WTC11 (cell line): ENCODE measurements around the gene EXOC3L4. TPM values are rescaled to one million over a fixed set of nuclear protein-coding genes. Genes with fewer than 3 reads are reported as not detected.
A peak's percentile ranks its signal among the peaks of the same experiment; 100 is the strongest.

Experiments used
- ATAC-seq: fragments of 200-7000 bp; cut with Tn5 transposase; 2 replicates; pipeline ENCODE4 v1.10.0; 2021; ENCODE audit warnings: mild to moderate bottlenecking, moderate library complexity
- CTCF ChIA-PET: fragments of 300-600 bp; sonication (Branson Sonifier 250); formaldehyde crosslinking; loops from one replicate; lab custom pipeline; 2021; ENCODE audit warnings: antibody characterized with exemption; lab: Charles Lee
- POLR2A ChIA-PET: fragments of 350-600 bp; sonication (Branson Sonifier 250); formaldehyde crosslinking; loops from one replicate; lab custom pipeline; 2021; ENCODE audit warnings: antibody characterized with exemption; lab: Charles Lee
- DNase-seq: peaks from one replicate; pipeline ENCODE4 v3.0.0; 2021; ENCODE audit warnings: low spot score
- H3K27ac Mint-ChIP-seq: 2 replicates; pipeline ENCODE4 v1.8.0; 2021; ENCODE audit warnings: mixed read lengths
- H3K27me3 Mint-ChIP-seq: 2 replicates; pipeline ENCODE4 v1.8.0; 2021; ENCODE audit warnings: low read depth, mild to moderate bottlenecking, moderate library complexity, mixed read lengths
- H3K36me3 Mint-ChIP-seq: 2 replicates; pipeline ENCODE4 v1.8.0; 2021; ENCODE audit warnings: mixed read lengths
- H3K4me1 Mint-ChIP-seq: 2 replicates; pipeline ENCODE4 v1.8.0; 2022; ENCODE audit warnings: mixed read lengths
- H3K4me3 Mint-ChIP-seq: 2 replicates; pipeline ENCODE4 v1.8.0; 2021; ENCODE audit warnings: mild to moderate bottlenecking, moderate library complexity, mixed read lengths
- H3K9me3 Mint-ChIP-seq: 2 replicates; pipeline ENCODE4 v1.8.0; 2021; ENCODE audit warnings: mixed read lengths
- ATF1 ChIP-seq: sonication (generic); formaldehyde crosslinking; IDR thresholded peaks from 2 replicates; pipeline ENCODE4 v1.8.1; 2023; ENCODE audit warnings: mild to moderate bottlenecking, moderate library complexity, missing genetic modification reagents
- CREB1 ChIP-seq: sonication (generic); formaldehyde crosslinking; IDR thresholded peaks from 2 replicates; pipeline ENCODE4 v1.8.0; 2023; ENCODE audit warnings: mild to moderate bottlenecking, missing genetic modification reagents
- GTF2I ChIP-seq: fragments of 250-450 bp; sonication (Bioruptor Pico); conservative IDR thresholded peaks from 2 replicates; pipeline ENCODE4 v1.4.0; 2021; ENCODE audit warnings: mild to moderate bottlenecking
- KAT7 ChIP-seq: sonication (generic); formaldehyde crosslinking; IDR thresholded peaks from 2 replicates; pipeline ENCODE4 v1.8.1; 2023; ENCODE audit warnings: missing genetic modification reagents, mild to moderate bottlenecking, borderline replicate concordance
- NFE2L1 ChIP-seq: sonication (generic); formaldehyde crosslinking; IDR thresholded peaks from 2 replicates; pipeline ENCODE4 v1.8.1; 2023; ENCODE audit warnings: missing genetic modification reagents
- OVOL2 ChIP-seq: fragments of 250-450 bp; sonication (Bioruptor Pico); IDR thresholded peaks from 2 replicates; pipeline ENCODE4 v1.9.0; 2021; ENCODE audit warnings: mild to moderate bottlenecking, borderline replicate concordance
- PRRX2 ChIP-seq: fragments of 250-450 bp; sonication (Bioruptor Pico); IDR thresholded peaks from 2 replicates; pipeline ENCODE4 v1.8.0; 2021; ENCODE audit warnings: mild to moderate bottlenecking
- RORB ChIP-seq: fragments of 250-450 bp; sonication (Bioruptor Pico); IDR thresholded peaks from 2 replicates; pipeline ENCODE4 v1.9.0; 2021; ENCODE audit warnings: mild to moderate bottlenecking
- SOX15 ChIP-seq: fragments of 250-450 bp; sonication (Bioruptor Pico); IDR thresholded peaks from 2 replicates; pipeline ENCODE4 v1.9.0; 2021; ENCODE audit warnings: mild to moderate bottlenecking
- SP1 ChIP-seq: sonication (generic); formaldehyde crosslinking; conservative IDR thresholded peaks from 2 replicates; pipeline ENCODE4 v1.8.1; 2022; ENCODE audit warnings: missing genetic modification reagents
- TCF7 ChIP-seq: sonication (generic); formaldehyde crosslinking; IDR thresholded peaks from 2 replicates; pipeline ENCODE4 v1.8.0; 2022; ENCODE audit warnings: mild to moderate bottlenecking, low read depth, missing genetic modification reagents, moderate library complexity
- ZNF317 ChIP-seq: sonication (generic); formaldehyde crosslinking; IDR thresholded peaks from 2 replicates; pipeline ENCODE4 v1.8.1; 2023; ENCODE audit warnings: low read depth, mild to moderate bottlenecking, moderate library complexity, missing genetic modification reagents, borderline replicate concordance
- ZNF671 ChIP-seq: fragments of 250-450 bp; sonication (Bioruptor Pico); IDR thresholded peaks from 2 replicates; pipeline ENCODE4 v1.8.0; 2021; ENCODE audit warnings: mild to moderate bottlenecking
- total RNA-seq: library from RNA; stranded (reverse); gene quantifications from 3 replicates; pipeline ENCODE4 v1.2.3, GENCODE V29; 2021
- TF ChIP-seq, protein P1 (sequence below): sonication (generic); formaldehyde crosslinking; IDR thresholded peaks from 2 replicates; pipeline ENCODE4 v1.8.0; 2022; ENCODE audit warnings: missing genetic modification reagents
- TF ChIP-seq, protein P2 (sequence below): sonication (generic); formaldehyde crosslinking; IDR thresholded peaks from 2 replicates; pipeline ENCODE4 v1.8.1; 2023; ENCODE audit warnings: mild to moderate bottlenecking, missing genetic modification reagents
- TF ChIP-seq, protein P3 (sequence below): sonication (generic); formaldehyde crosslinking; IDR thresholded peaks from 2 replicates; pipeline ENCODE4 v1.8.1; 2022; ENCODE audit warnings: mild to moderate bottlenecking, missing genetic modification reagents, moderate library complexity, borderline replicate concordance
- TF ChIP-seq, protein P4 (sequence below): fragments of 250-450 bp; sonication (Bioruptor Pico); IDR thresholded peaks from 2 replicates; pipeline ENCODE4 v1.9.0; 2021; ENCODE audit warnings: mild to moderate bottlenecking, borderline replicate concordance
- TF ChIP-seq, protein P5 (sequence below): sonication (generic); formaldehyde crosslinking; IDR thresholded peaks from 2 replicates; pipeline ENCODE4 v1.8.0; 2022; ENCODE audit warnings: mild to moderate bottlenecking, missing genetic modification reagents
- TF ChIP-seq, protein P6 (sequence below): sonication (generic); formaldehyde crosslinking; IDR thresholded peaks from 2 replicates; pipeline ENCODE4 v1.8.1; 2023; ENCODE audit warnings: mild to moderate bottlenecking, moderate library complexity, missing genetic modification reagents
- TF ChIP-seq, protein P7 (sequence below): sonication (generic); formaldehyde crosslinking; conservative IDR thresholded peaks from 2 replicates; pipeline ENCODE4 v1.8.1; 2022; ENCODE audit warnings: mild to moderate bottlenecking, missing genetic modification reagents

EXOC3L4 gene
- total RNA-seq, 1 experiment from 2014 or later: 0.42 TPM

DNA sequence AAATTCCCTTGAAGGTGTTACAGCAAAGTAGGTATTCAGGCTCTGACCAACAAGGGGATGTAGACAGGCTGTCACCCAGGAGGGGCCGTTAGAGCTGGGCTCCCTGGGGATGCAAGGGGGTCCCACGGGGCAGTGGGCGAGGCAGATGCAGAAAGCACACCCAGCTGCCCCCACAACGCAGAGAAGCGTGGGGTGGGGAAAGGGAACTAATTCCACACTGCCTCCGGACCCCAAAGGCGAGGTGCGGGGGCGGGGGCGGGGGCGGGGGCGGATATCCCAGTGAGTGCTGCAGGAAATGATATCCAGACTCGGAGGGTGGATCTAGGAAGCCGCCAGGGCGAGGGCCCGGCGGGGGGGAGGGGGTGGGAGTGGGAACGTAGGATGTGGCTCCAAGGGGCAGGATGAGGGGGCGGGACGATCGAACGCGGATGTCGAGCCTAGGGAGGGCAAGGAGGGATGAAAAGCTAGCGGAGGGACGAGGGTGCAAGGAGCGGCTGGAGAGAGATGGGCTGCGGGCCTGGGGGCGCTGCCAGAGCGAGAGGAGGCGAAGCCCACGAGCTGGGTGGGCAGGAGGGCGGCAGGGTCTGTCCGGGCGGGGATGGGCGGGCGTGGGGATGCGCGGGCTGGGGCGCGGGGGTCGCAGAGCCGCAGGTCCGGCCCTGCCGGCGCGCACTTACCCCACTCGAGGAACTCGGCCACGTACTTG, 38.0 kb upstream of the EXOC3L4 start:
- H3K27me3 Mint-ChIP-seq: no peaks in the 10 kb centered on the region; the same call in 1 of the 2 replicates
- H3K36me3 Mint-ChIP-seq: no peaks in the 10 kb centered on the region
- peak overlapping the region; percentile 84 for H3K4me3 Mint-ChIP-seq
- TF ChIP-seq NFE2L1 (no peak), GTF2I (CRISPR knock-in tag) (no peak), ZNF317 (CRISPR knock-in tag) (no peak), SOX15 (no peak), PRRX2 (CRISPR knock-in tag) (no peak), ZNF671 (CRISPR knock-in tag) (no peak), SP1 (CRISPR knock-in tag) (no peak), CREB1 (CRISPR knock-in tag) (no peak), ATF1 (CRISPR knock-in tag) (no peak), TCF7 (CRISPR knock-in tag) (no peak)
- TF ChIP-seq, protein P1, sequence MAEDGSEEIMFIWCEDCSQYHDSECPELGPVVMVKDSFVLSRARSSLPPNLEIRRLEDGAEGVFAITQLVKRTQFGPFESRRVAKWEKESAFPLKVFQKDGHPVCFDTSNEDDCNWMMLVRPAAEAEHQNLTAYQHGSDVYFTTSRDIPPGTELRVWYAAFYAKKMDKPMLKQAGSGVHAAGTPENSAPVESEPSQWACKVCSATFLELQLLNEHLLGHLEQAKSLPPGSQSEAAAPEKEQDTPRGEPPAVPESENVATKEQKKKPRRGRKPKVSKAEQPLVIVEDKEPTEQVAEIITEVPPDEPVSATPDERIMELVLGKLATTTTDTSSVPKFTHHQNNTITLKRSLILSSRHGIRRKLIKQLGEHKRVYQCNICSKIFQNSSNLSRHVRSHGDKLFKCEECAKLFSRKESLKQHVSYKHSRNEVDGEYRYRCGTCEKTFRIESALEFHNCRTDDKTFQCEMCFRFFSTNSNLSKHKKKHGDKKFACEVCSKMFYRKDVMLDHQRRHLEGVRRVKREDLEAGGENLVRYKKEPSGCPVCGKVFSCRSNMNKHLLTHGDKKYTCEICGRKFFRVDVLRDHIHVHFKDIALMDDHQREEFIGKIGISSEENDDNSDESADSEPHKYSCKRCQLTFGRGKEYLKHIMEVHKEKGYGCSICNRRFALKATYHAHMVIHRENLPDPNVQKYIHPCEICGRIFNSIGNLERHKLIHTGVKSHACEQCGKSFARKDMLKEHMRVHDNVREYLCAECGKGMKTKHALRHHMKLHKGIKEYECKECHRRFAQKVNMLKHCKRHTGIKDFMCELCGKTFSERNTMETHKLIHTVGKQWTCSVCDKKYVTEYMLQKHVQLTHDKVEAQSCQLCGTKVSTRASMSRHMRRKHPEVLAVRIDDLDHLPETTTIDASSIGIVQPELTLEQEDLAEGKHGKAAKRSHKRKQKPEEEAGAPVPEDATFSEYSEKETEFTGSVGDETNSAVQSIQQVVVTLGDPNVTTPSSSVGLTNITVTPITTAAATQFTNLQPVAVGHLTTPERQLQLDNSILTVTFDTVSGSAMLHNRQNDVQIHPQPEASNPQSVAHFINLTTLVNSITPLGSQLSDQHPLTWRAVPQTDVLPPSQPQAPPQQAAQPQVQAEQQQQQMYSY (CRISPR knock-in tag): no peak
- TF ChIP-seq, protein P2, sequence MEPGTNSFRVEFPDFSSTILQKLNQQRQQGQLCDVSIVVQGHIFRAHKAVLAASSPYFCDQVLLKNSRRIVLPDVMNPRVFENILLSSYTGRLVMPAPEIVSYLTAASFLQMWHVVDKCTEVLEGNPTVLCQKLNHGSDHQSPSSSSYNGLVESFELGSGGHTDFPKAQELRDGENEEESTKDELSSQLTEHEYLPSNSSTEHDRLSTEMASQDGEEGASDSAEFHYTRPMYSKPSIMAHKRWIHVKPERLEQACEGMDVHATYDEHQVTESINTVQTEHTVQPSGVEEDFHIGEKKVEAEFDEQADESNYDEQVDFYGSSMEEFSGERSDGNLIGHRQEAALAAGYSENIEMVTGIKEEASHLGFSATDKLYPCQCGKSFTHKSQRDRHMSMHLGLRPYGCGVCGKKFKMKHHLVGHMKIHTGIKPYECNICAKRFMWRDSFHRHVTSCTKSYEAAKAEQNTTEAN: no peak
- TF ChIP-seq, protein P3, sequence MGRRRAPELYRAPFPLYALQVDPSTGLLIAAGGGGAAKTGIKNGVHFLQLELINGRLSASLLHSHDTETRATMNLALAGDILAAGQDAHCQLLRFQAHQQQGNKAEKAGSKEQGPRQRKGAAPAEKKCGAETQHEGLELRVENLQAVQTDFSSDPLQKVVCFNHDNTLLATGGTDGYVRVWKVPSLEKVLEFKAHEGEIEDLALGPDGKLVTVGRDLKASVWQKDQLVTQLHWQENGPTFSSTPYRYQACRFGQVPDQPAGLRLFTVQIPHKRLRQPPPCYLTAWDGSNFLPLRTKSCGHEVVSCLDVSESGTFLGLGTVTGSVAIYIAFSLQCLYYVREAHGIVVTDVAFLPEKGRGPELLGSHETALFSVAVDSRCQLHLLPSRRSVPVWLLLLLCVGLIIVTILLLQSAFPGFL (CRISPR knock-in tag): no peak
- TF ChIP-seq, protein P4, sequence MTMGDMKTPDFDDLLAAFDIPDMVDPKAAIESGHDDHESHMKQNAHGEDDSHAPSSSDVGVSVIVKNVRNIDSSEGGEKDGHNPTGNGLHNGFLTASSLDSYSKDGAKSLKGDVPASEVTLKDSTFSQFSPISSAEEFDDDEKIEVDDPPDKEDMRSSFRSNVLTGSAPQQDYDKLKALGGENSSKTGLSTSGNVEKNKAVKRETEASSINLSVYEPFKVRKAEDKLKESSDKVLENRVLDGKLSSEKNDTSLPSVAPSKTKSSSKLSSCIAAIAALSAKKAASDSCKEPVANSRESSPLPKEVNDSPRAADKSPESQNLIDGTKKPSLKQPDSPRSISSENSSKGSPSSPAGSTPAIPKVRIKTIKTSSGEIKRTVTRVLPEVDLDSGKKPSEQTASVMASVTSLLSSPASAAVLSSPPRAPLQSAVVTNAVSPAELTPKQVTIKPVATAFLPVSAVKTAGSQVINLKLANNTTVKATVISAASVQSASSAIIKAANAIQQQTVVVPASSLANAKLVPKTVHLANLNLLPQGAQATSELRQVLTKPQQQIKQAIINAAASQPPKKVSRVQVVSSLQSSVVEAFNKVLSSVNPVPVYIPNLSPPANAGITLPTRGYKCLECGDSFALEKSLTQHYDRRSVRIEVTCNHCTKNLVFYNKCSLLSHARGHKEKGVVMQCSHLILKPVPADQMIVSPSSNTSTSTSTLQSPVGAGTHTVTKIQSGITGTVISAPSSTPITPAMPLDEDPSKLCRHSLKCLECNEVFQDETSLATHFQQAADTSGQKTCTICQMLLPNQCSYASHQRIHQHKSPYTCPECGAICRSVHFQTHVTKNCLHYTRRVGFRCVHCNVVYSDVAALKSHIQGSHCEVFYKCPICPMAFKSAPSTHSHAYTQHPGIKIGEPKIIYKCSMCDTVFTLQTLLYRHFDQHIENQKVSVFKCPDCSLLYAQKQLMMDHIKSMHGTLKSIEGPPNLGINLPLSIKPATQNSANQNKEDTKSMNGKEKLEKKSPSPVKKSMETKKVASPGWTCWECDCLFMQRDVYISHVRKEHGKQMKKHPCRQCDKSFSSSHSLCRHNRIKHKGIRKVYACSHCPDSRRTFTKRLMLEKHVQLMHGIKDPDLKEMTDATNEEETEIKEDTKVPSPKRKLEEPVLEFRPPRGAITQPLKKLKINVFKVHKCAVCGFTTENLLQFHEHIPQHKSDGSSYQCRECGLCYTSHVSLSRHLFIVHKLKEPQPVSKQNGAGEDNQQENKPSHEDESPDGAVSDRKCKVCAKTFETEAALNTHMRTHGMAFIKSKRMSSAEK (CRISPR knock-in tag): no peak
- no peaks in the 10 kb centered on the region for H3K9me3 Mint-ChIP-seq
- POLR2A ChIA-PET: no interaction called here
- H3K4me1 Mint-ChIP-seq: peaks cover 29% of the 10 kb centered on the region
- DNase-seq (peak; percentile 60), ATAC-seq (peak; percentile 3; the same call in 1 of the 2 replicates)
- CTCF ChIA-PET: interaction anchor here (0.6 to 3.3 kb wide), 3 partner anchors 24 to 267 kb away, joined by 3 to 17 read pairs (median 4); no protein-coding TSS in a partner anchor
- H3K27ac Mint-ChIP-seq: no peak overlapping the region; the same call in 1 of the 2 replicates

DNA sequence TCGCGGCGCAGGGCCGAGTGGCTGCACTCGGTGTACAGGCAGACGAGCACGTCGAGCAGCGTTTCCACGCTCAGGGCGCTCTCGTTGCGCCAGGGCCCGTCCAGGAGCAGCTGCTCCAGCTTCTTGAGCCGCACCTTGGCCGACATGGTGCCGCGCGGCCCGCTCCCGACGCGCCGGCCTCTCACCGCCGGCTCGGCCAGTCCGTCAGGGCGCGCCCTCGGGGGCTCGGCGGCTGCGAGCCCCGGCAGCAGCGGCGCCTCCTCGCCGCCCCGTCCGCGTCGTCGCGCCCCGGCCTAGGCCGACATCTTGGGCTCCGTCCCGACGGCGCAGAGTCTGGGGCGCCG, 37.5 kb upstream of the EXOC3L4 start:
- ChIA-PET CTCF (interaction anchor here (1.0 to 3.3 kb wide), 2 partner anchors 24 to 48 kb away, joined by 4 to 17 read pairs; no protein-coding TSS in a partner anchor), POLR2A (no interaction called here)
- Mint-ChIP-seq H3K4me1 (peaks cover 27% of the 10 kb centered on the region), H3K27ac (no peak overlapping the region), H3K9me3 (no peaks in the 10 kb centered on the region), H3K36me3 (no peaks in the 10 kb centered on the region), H3K27me3 (no peaks in the 10 kb centered on the region; the same call in 1 of the 2 replicates), H3K4me3 (peak overlapping the region; percentile 84)
- ATAC-seq (peak; percentile 3), DNase-seq (no peak)
- no peak for TF ChIP-seq RORB
- TF ChIP-seq, protein P5, sequence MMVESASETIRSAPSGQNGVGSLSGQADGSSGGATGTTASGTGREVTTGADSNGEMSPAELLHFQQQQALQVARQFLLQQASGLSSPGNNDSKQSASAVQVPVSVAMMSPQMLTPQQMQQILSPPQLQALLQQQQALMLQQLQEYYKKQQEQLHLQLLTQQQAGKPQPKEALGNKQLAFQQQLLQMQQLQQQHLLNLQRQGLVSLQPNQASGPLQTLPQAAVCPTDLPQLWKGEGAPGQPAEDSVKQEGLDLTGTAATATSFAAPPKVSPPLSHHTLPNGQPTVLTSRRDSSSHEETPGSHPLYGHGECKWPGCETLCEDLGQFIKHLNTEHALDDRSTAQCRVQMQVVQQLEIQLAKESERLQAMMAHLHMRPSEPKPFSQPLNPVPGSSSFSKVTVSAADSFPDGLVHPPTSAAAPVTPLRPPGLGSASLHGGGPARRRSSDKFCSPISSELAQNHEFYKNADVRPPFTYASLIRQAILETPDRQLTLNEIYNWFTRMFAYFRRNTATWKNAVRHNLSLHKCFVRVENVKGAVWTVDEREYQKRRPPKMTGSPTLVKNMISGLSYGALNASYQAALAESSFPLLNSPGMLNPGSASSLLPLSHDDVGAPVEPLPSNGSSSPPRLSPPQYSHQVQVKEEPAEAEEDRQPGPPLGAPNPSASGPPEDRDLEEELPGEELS: peak; percentile 41; the same call in 1 of the 2 replicates
- peak; percentile 77; the same call in 1 of the 2 replicates for TF ChIP-seq KAT7 (CRISPR knock-in tag)
- TF ChIP-seq, protein P6, sequence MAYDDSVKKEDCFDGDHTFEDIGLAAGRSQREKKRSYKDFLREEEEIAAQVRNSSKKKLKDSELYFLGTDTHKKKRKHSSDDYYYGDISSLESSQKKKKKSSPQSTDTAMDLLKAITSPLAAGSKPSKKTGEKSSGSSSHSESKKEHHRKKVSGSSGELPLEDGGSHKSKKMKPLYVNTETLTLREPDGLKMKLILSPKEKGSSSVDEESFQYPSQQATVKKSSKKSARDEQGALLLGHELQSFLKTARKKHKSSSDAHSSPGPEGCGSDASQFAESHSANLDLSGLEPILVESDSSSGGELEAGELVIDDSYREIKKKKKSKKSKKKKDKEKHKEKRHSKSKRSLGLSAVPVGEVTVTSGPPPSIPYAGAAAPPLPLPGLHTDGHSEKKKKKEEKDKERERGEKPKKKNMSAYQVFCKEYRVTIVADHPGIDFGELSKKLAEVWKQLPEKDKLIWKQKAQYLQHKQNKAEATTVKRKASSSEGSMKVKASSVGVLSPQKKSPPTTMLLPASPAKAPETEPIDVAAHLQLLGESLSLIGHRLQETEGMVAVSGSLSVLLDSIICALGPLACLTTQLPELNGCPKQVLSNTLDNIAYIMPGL (CRISPR knock-in tag): no peak
- TF ChIP-seq ATF1 (CRISPR knock-in tag): no peak
- TF ChIP-seq, protein P7, sequence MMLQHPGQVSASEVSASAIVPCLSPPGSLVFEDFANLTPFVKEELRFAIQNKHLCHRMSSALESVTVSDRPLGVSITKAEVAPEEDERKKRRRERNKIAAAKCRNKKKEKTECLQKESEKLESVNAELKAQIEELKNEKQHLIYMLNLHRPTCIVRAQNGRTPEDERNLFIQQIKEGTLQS: no peak
- TF ChIP-seq OVOL2: no peak
